OCI-LY3 (cell line): ENCODE results near the gene MAGI1.

Experiments used
- CTCF ChIP-seq: fragments of 200-600, 300-600 bp; sonication (generic); IDR thresholded peaks from 2 replicates; pipeline ENCODE4 v1.5.1; 2014; ENCODE audit warnings: antibody characterized with exemption, low read length, low read depth
- EZH2phosphoT487 ChIP-seq: fragments of 200-600 bp; shearing (Covaris generic); IDR thresholded peaks from 2 replicates; pipeline ENCODE4 v1.6.1; 2018; ENCODE audit warnings: antibody characterized with exemption, mixed run types, low read depth

DNA sequence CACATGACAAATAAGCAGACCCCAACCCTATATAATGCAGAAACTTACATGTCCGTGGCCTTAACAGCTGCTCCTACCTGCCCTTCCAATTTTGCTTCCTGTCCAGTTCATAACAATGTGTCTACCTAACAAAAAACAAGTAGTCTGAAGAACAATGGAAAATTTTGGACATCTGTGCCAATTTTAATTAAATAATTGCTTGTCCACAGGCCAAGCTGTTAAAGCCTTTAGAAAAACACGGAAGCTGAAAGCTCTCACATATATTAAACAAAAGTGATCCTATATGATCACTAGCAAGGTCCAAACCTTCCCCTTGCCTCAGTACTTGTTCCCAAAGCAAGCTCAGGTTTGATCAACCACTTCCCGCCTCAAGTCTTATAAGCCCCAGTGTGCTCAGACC lies 37.1 kb downstream of the MAGI1 start:
- TF ChIP-seq CTCF (no peak), EZH2phosphoT487 (no peak)
